Measurements from ENCODE around the gene PLA2G2C.

DNA sequence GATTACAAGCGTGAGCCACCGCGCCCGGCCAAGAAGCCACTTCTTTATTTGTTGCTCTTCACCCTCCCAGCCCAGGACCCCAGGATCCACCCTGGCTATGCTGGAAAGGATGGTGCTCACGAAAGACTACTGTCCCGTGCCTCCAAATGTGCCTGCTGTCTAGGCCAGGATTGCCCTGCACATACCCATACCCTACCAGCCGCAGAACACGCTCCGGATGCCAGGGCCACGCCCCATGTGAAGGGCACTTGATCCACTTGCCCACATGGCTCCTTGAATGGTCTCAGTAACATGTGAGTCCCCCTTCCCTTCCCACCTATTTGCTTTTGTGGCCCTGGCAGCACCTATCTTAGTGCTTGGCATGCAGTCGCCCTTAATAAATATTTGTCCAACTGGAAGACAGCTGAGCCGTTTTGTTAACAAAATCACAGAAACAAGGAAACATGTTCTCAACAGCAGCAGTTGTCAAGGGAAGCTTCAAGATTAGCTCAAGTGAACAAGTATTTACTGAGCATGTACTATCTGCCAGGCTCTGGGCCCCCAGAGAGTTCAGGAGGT is 14.2 kb downstream of the PLA2G2C start:
- TF ChIP-seq ZNF546 (CRISPR knock-in tag; conservative IDR thresholded peaks at IDR 0.05) = no peak
- TF ChIP-seq BRD4 (CRISPR knock-in tag; IDR thresholded peaks at IDR 0.05) = no peak
- TF ChIP-seq, protein P1, sequence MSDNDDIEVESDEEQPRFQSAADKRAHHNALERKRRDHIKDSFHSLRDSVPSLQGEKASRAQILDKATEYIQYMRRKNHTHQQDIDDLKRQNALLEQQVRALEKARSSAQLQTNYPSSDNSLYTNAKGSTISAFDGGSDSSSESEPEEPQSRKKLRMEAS (IDR thresholded peaks at IDR 0.05) = no peak
- TF ChIP-seq CHD4 (IDR thresholded peaks at IDR 0.05; ENCODE audit: borderline replicate concordance, low read length) = no peak
- no peak for TF ChIP-seq JUNB (CRISPR knock-in tag; IDR thresholded peaks at IDR 0.05; ENCODE audit: borderline replicate concordance)
- no peak for TF ChIP-seq ZKSCAN8 (CRISPR knock-in tag; IDR thresholded peaks at IDR 0.05; ENCODE audit: borderline replicate concordance)
- no peak for TF ChIP-seq NFIC (IDR thresholded peaks at IDR 0.05; ENCODE audit: low read length)
- TF ChIP-seq ZMYM2 (CRISPR knock-in tag; IDR thresholded peaks at IDR 0.05) = no peak
- TF ChIP-seq, protein P2, sequence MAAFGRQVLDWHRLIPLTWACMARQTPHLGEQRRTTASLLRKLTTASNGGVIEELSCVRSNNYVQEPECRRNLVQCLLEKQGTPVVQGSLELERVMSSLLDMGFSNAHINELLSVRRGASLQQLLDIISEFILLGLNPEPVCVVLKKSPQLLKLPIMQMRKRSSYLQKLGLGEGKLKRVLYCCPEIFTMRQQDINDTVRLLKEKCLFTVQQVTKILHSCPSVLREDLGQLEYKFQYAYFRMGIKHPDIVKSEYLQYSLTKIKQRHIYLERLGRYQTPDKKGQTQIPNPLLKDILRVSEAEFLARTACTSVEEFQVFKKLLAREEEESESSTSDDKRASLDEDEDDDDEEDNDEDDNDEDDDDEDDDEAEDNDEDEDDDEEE (CRISPR knock-in tag; IDR thresholded peaks at IDR 0.05) = no peak
- TF ChIP-seq EED (CRISPR knock-in tag; IDR thresholded peaks at IDR 0.05) = no peak

Data from HepG2 (cell line).